Measurements from ENCODE around the gene ABHD2. TPM values are rescaled to one million over a fixed set of nuclear protein-coding genes. Genes with fewer than 3 reads are reported as not detected.

The ABHD2 gene
- total and polyA plus RNA-seq, 9 of the 15 experiments (the other 6 are each of a cell fraction or from before 2014, with no cell fraction given): 16.9 to 99.8 (median 47.5) TPM

DNA sequence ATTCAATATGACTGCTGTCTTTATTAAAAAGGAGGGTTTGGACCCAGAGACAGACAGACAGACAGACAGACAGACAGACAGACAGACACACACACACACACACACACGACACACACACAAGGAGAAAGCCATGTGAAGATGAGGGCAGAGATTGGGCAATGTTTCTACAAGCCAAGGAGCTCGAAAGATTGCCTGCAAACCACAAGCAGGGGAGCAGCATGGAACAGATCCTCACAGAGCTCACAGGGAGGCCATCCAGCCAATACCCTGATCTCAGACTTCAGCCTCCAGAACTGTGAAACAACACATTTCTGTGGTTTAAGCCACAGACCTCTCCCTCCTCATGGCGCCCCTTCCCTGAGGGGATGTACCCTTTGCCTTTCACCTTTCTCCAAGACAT, 35.8 kb upstream of the ABHD2 start:
- H3K9me1 ChIP-seq (ENCODE audit: control insufficient read depth, insufficient read depth, low read length): no peaks in the 10 kb centered on the region
- 26% methylated on average over 3 of the region's 3 CpGs for WGBS (ENCODE audit: insufficient coverage, low coverage, missing lambda C conversion rate)
- ATAC-seq (no peak; the same call in 2 of the 3 replicates), DNase-seq (ENCODE audit: extremely low read depth in 1 of 4, low spot score in 3 of 4) (no peak), FAIRE-seq (no peak)
- no peaks in the 10 kb centered on the region for H4K20me1 ChIP-seq (replicated peaks; ENCODE audit: control insufficient read depth, insufficient read depth, low read length)
- no peak overlapping the region for H3K4me2 ChIP-seq (ENCODE audit: insufficient read depth, low read length)
- intact Hi-C loops (cut with micrococcal nuclease) (no loop called here), in situ Hi-C loops (cut with MboI) (no loop called here)
- H3K9me3 ChIP-seq (replicated peaks; ENCODE audit: control insufficient read depth, insufficient read depth, low read depth, low read length): no peaks in the 10 kb centered on the region
- H3K27me3 ChIP-seq (ENCODE audit: control insufficient read depth in 2 of 2, insufficient read depth in 2 of 2, low read length in 2 of 2): no peaks in the 10 kb centered on the region
- H3K79me2 ChIP-seq (ENCODE audit: control insufficient read depth, insufficient read depth, low read length): no peaks in the 10 kb centered on the region
- H3K36me3 ChIP-seq (ENCODE audit: control insufficient read depth, insufficient read depth, low read length): no peaks in the 10 kb centered on the region
- no peak overlapping the region for H3K9ac ChIP-seq (ENCODE audit: insufficient read depth in 1 of 2, low read depth in 2 of 2, low read length in 2 of 2)
- CTCF ChIA-PET (ENCODE audit: low intra/inter-chr PET ratio): no interaction called here
- no peak overlapping the region for H3K27ac ChIP-seq (ENCODE audit: extremely low read depth, low read depth, low read length)
- TF ChIP-seq BHLHE40 (IDR thresholded peaks at IDR 0.05; ENCODE audit: low read length): no peak
- no peak for TF ChIP-seq YBX1 (IDR thresholded peaks at IDR 0.05)
- no peak for TF ChIP-seq ZNF282 (CRISPR knock-in tag; IDR thresholded peaks at IDR 0.05)
- TF ChIP-seq, protein P1, sequence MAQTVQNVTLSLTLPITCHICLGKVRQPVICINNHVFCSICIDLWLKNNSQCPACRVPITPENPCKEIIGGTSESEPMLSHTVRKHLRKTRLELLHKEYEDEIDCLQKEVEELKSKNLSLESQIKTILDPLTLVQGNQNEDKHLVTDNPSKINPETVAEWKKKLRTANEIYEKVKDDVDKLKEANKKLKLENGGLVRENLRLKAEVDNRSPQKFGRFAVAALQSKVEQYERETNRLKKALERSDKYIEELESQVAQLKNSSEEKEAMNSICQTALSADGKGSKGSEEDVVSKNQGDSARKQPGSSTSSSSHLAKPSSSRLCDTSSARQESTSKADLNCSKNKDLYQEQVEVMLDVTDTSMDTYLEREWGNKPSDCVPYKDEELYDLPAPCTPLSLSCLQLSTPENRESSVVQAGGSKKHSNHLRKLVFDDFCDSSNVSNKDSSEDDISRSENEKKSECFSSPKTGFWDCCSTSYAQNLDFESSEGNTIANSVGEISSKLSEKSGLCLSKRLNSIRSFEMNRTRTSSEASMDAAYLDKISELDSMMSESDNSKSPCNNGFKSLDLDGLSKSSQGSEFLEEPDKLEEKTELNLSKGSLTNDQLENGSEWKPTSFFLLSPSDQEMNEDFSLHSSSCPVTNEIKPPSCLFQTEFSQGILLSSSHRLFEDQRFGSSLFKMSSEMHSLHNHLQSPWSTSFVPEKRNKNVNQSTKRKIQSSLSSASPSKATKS (CRISPR knock-in tag; IDR thresholded peaks at IDR 0.05): no peak
- TF ChIP-seq CEBPG (CRISPR knock-in tag; IDR thresholded peaks at IDR 0.05): no peak
- TF ChIP-seq CEBPG (tag; conservative IDR thresholded peaks at IDR 0.05 in 1 of 2, IDR thresholded peaks at IDR 0.05 in 1 of 2): peak; percentile 34 to 46; a peak in 3 of 4 replicates
- peak; percentile 59; the same call in 1 of the 2 replicates for TF ChIP-seq CEBPB (tag; IDR thresholded peaks at IDR 0.05)
- no peak for TF ChIP-seq COPS2 (conservative IDR thresholded peaks at IDR 0.05)
- no peak for TF ChIP-seq ZZZ3 (IDR thresholded peaks at IDR 0.05)
- peaks cover 0 to 3% of the 10 kb centered on the region in 2 experiments; a peak in 2 of 5 replicates for H3K4me1 ChIP-seq (replicated peaks in 1 of 2; ENCODE audit: control insufficient read depth in 2 of 2, insufficient read depth in 2 of 2, low read length in 2 of 2)
- H2AFZ ChIP-seq (ENCODE audit: low read depth, low read length): peak overlapping the region; percentile 49; the same call in 1 of the 2 replicates
- POLR2A ChIA-PET: no interaction called here
- H3K4me3 ChIP-seq: no peak overlapping the region
- BruUV-seq (replicated peaks): no TSS peak
